ENCODE results near the gene NR1D1.
A peak's percentile ranks its signal among the peaks of the same experiment; 100 is the strongest.

DNA sequence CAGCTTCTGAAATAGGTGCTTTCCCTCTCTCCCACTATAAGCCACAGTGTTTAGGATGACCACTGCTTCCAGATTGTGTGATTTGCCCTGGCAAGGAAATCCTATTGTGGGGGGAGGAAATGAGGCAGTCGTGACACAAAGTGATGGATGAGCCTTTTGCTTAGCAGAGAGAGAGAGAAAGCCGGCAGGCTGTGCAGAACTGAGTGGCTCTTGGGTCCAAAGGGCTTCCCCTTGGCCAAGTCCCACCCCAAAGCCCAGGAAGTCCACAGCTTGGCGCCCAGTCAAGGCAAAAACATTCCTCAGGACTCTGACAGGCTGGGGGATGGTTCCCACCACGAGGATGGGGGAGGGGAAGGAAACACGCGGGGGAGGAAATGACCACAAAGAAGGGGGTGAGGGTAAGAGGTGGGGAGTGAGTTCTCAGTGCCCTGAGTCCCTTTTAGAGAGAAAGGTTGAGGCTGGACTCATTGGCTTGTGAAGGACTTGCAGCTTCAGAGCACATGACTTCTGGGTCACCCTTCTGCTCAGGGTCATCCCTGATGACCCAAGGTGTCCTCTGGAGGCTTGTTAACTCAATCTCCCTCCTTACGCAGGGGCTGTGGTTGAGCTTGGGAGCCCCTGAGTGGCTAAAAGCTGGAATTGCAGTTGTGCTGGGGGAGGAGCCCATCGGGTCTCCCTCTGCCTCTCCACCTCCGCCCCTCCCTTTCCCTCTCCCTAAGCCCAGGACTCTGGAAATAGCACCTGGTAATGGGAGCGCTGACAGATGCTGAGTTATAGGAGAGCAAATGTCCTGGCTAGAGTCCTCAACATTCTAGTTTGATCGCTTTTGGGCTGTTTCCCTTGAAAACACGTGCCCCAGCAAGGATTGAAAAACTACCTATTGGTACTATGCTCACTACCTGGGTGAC lies 11.1 kb upstream of the NR1D1 start:
- TF ChIP-seq, protein P1, sequence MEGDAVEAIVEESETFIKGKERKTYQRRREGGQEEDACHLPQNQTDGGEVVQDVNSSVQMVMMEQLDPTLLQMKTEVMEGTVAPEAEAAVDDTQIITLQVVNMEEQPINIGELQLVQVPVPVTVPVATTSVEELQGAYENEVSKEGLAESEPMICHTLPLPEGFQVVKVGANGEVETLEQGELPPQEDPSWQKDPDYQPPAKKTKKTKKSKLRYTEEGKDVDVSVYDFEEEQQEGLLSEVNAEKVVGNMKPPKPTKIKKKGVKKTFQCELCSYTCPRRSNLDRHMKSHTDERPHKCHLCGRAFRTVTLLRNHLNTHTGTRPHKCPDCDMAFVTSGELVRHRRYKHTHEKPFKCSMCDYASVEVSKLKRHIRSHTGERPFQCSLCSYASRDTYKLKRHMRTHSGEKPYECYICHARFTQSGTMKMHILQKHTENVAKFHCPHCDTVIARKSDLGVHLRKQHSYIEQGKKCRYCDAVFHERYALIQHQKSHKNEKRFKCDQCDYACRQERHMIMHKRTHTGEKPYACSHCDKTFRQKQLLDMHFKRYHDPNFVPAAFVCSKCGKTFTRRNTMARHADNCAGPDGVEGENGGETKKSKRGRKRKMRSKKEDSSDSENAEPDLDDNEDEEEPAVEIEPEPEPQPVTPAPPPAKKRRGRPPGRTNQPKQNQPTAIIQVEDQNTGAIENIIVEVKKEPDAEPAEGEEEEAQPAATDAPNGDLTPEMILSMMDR (IDR thresholded peaks at IDR 0.05), result peak; percentile 45 to 97 (median 87)
- peak in 1 of 2 donors; percentile 52 for TF ChIP-seq POLR2A (IDR thresholded peaks at IDR 0.05)
